GM23338 (cell line): ENCODE measurements around the gene TBCD. TPM values are rescaled to one million over a fixed set of nuclear protein-coding genes. Genes with fewer than 3 reads are reported as not detected.
A peak's percentile ranks its signal among the peaks of the same experiment; 100 is the strongest.

Experiments used
- ATAC-seq: fragments of 200-7000 bp; cut with Tn5 transposase; 3 replicates; pipeline ENCODE4 v1.9.1; 2020
- DNase-seq: peaks from one replicate; pipeline ENCODE4 v3.0.0-alpha.2; 2015; ENCODE audit warnings: low spot score
- H2AFZ ChIP-seq: fragments of 200-600 bp; sonication (generic); 2 replicates; pipeline ENCODE4 v1.8.0; 2016; ENCODE audit warnings: antibody characterized with exemption, mild to moderate bottlenecking, moderate library complexity
- H3F3A ChIP-seq: fragments of 200-600 bp; sonication (generic); replicated peaks from 2 replicates; pipeline ENCODE4 v1.8.0; 2017; ENCODE audit warnings: antibody characterized with exemption, mixed run types, low read depth
- H3K27ac ChIP-seq: fragments of 200-600 bp; sonication (generic); 2 replicates; pipeline ENCODE4 v1.6.1; 2016; ENCODE audit warnings: low read depth
- H3K27me3 ChIP-seq: fragments of 200-600 bp; sonication (generic); 2 replicates; pipeline ENCODE4 v1.8.0; 2016; ENCODE audit warnings: mild to moderate bottlenecking, mixed run types, moderate library complexity; ENCODE audit not compliant: insufficient read depth
- H3K36me3 ChIP-seq: fragments of 200-600 bp; sonication (generic); 2 replicates; pipeline ENCODE4 v1.8.0; 2016; ENCODE audit warnings: mild to moderate bottlenecking; ENCODE audit not compliant: insufficient read depth
- H3K4me1 ChIP-seq: fragments of 200-600 bp; sonication (generic); 2 replicates; pipeline ENCODE4 v1.8.0; 2016; ENCODE audit warnings: mild to moderate bottlenecking, moderate library complexity; ENCODE audit not compliant: insufficient read depth
- H3K4me2 ChIP-seq: fragments of 200-600 bp; sonication (generic); 2 replicates; pipeline ENCODE4 v1.7.1; 2017; ENCODE audit warnings: mixed run types
- H3K4me3 ChIP-seq: fragments of 200-600 bp; sonication (generic); 2 replicates; pipeline ENCODE4 v1.6.1; 2016; ENCODE audit warnings: mixed run types
- H3K79me2 ChIP-seq: fragments of 200-600 bp; sonication (generic); replicated peaks from 2 replicates; pipeline ENCODE4 v1.8.0; 2017; ENCODE audit warnings: mild to moderate bottlenecking; ENCODE audit not compliant: insufficient read depth
- H3K9me2 ChIP-seq: fragments of 200-600 bp; sonication (generic); 2 replicates; pipeline ENCODE4 v1.8.0; 2017; ENCODE audit not compliant: insufficient read depth
- H4K20me1 ChIP-seq: fragments of 200-600 bp; sonication (generic); replicated peaks from 2 replicates; pipeline ENCODE4 v1.8.0; 2017; ENCODE audit warnings: mild to moderate bottlenecking; ENCODE audit not compliant: insufficient read depth
- H3K27ac Mint-ChIP-seq: 2 replicates; pipeline ENCODE4 v1.8.0; 2020; ENCODE audit warnings: inconsistent platforms, mild to moderate bottlenecking, moderate library complexity, mixed read lengths
- H3K27me3 Mint-ChIP-seq: 3 replicates; pipeline ENCODE4 v1.8.0; 2022; ENCODE audit warnings: low read depth, mild to moderate bottlenecking, moderate library complexity, mixed read lengths, inconsistent platforms; ENCODE audit not compliant: insufficient read depth, poor library complexity
- H3K36me3 Mint-ChIP-seq: 3 replicates; pipeline ENCODE4 v1.8.0; 2021; ENCODE audit warnings: low read depth, mild to moderate bottlenecking, inconsistent platforms, moderate library complexity, mixed read lengths
- H3K4me1 Mint-ChIP-seq: 3 replicates; pipeline ENCODE4 v1.8.0; 2020; ENCODE audit warnings: mild to moderate bottlenecking, inconsistent platforms, mixed read lengths
- H3K4me3 Mint-ChIP-seq: 3 replicates; pipeline ENCODE4 v1.8.0; 2021; ENCODE audit warnings: moderate library complexity, mild to moderate bottlenecking, inconsistent platforms, mixed read lengths
- H3K9me3 Mint-ChIP-seq: 3 replicates; pipeline ENCODE4 v1.8.0; 2020; ENCODE audit warnings: moderate library complexity, mild to moderate bottlenecking, inconsistent platforms, mixed read lengths
- CREB1 ChIP-seq: fragments of 250-450 bp; sonication (Bioruptor Pico); IDR thresholded peaks from 2 replicates; pipeline ENCODE4 v1.5.0; 2020; ENCODE audit warnings: low read depth, mild to moderate bottlenecking, moderate library complexity
- EZH2 ChIP-seq: fragments of 200-600 bp; sonication (generic); IDR thresholded peaks from one replicate; pipeline ENCODE4 v1.8.0; 2017; ENCODE audit warnings: antibody characterized with exemption, mild to moderate bottlenecking, low read depth; ENCODE audit not compliant: unreplicated experiment
- EZH2phosphoT487 ChIP-seq: fragments of 200-600 bp; sonication (generic); IDR thresholded peaks from one replicate; pipeline ENCODE4 v1.8.1; 2018; ENCODE audit warnings: antibody characterized with exemption; ENCODE audit not compliant: unreplicated experiment
- JUNB ChIP-seq: IDR thresholded peaks from one replicate; pipeline ENCODE4 v1.6.1; 2016; ENCODE audit warnings: antibody characterized with exemption; ENCODE audit not compliant: unreplicated experiment
- NANOG ChIP-seq: IDR thresholded peaks from 2 replicates; pipeline ENCODE4 v1.6.1; 2016; ENCODE audit warnings: antibody characterized with exemption, borderline replicate concordance
- POLR2AphosphoS5 ChIP-seq: IDR thresholded peaks from 2 replicates; pipeline ENCODE4 v1.6.1; 2016; ENCODE audit warnings: antibody characterized with exemption, low read depth
- REST ChIP-seq: IDR thresholded peaks from one replicate; pipeline ENCODE4 v1.6.1; 2018; ENCODE audit warnings: antibody characterized with exemption; ENCODE audit not compliant: unreplicated experiment
- STAT1 ChIP-seq: IDR thresholded peaks from one replicate; pipeline ENCODE4 v1.6.1; 2016; ENCODE audit warnings: antibody characterized with exemption; ENCODE audit not compliant: unreplicated experiment
- ZNF114 ChIP-seq: fragments of 250-450 bp; sonication (Bioruptor Pico); IDR thresholded peaks from 2 replicates; pipeline ENCODE4 v1.5.0; 2020; ENCODE audit warnings: mild to moderate bottlenecking, moderate library complexity
- ZNF331 ChIP-seq: fragments of 250-450 bp; sonication (Bioruptor Pico); IDR thresholded peaks from 2 replicates; pipeline ENCODE4 v1.5.0; 2020; ENCODE audit warnings: low read depth, mild to moderate bottlenecking, moderate library complexity
- ZNF462 ChIP-seq: fragments of 250-450 bp; sonication (Bioruptor Pico); IDR thresholded peaks from 2 replicates; pipeline ENCODE4 v1.5.0; 2020; ENCODE audit warnings: mild to moderate bottlenecking, moderate library complexity
- polyA plus RNA-seq: library from polyadenylated mRNA; unstranded; fragments of >200 nt; fragmentation: Nextera tagmentation; extraction: Ambion mirVana; gene quantifications from 2 replicates; pipeline ENCODE4 v1.2.1, GENCODE V29; 2016
- total RNA-seq: library from RNA; depleted of rRNA; stranded (reverse); fragments of >200 nt; shearing (Covaris generic); gene quantifications from 2 replicates; pipeline ENCODE4 v1.2.3, GENCODE V29; 2014
- TF ChIP-seq, protein P1 (sequence below), 2 experiments: fragments of 200-600 bp in 1 of 2; sonication (generic) in 1 of 2; conservative IDR thresholded peaks; 2 replicates each; pipeline versions ENCODE4 v1.5.1 to v1.6.1; 2016 to 2017; ENCODE audit warnings: antibody characterized with exemption in 2 of 2, low read depth in 2 of 2, mild to moderate bottlenecking in 2 of 2, moderate library complexity in 1 of 2
- TF ChIP-seq, protein P2 (sequence below): IDR thresholded peaks from 2 replicates; pipeline ENCODE4 v1.6.1; 2016; ENCODE audit warnings: antibody characterized with exemption

The TBCD gene
- total and polyA plus RNA-seq, 2 experiments from 2014 or later, result 75.0 to 116 TPM

- Histone ChIP-seq H3K27me3 (no peaks in the 10 kb centered on the region), H3K79me2 (no peaks in the 10 kb centered on the region; the same call in 1 of the 2 replicates), H3K4me2 (no peak overlapping the region), H2AFZ (no peak overlapping the region), H3K27ac (0 out of 2 replicates have a peak overlapping the region, but pooled peaks have one; percentile 50), H3K4me3 (no peak overlapping the region), H3K36me3 (peaks cover 4% of the 10 kb centered on the region; the same call in 1 of the 2 replicates), H3K9me2 (no peaks in the 10 kb centered on the region), H3K4me1 (no peaks in the 10 kb centered on the region), H4K20me1 (peaks cover 3% of the 10 kb centered on the region; the same call in 1 of the 2 replicates), H3F3A (no peaks in the 10 kb centered on the region)
- ATAC-seq, result no peak
- H3K9me3 Mint-ChIP-seq, result no peaks in the 10 kb centered on the region
- TF ChIP-seq EZH2phosphoT487 (no peak), JUNB (no peak), STAT1 (no peak), POLR2AphosphoS5 (no peak), ZNF462 (CRISPR knock-in tag) (no peak), ZNF331 (no peak), NANOG (no peak), ZNF114 (CRISPR knock-in tag) (no peak), CREB1 (no peak), EZH2 (no peak), REST (no peak)
- TF ChIP-seq, protein P1, sequence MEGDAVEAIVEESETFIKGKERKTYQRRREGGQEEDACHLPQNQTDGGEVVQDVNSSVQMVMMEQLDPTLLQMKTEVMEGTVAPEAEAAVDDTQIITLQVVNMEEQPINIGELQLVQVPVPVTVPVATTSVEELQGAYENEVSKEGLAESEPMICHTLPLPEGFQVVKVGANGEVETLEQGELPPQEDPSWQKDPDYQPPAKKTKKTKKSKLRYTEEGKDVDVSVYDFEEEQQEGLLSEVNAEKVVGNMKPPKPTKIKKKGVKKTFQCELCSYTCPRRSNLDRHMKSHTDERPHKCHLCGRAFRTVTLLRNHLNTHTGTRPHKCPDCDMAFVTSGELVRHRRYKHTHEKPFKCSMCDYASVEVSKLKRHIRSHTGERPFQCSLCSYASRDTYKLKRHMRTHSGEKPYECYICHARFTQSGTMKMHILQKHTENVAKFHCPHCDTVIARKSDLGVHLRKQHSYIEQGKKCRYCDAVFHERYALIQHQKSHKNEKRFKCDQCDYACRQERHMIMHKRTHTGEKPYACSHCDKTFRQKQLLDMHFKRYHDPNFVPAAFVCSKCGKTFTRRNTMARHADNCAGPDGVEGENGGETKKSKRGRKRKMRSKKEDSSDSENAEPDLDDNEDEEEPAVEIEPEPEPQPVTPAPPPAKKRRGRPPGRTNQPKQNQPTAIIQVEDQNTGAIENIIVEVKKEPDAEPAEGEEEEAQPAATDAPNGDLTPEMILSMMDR (conservative IDR thresholded peaks at IDR 0.05; ENCODE audit: low read depth in 2 of 2), result no peak
- TF ChIP-seq, protein P2, sequence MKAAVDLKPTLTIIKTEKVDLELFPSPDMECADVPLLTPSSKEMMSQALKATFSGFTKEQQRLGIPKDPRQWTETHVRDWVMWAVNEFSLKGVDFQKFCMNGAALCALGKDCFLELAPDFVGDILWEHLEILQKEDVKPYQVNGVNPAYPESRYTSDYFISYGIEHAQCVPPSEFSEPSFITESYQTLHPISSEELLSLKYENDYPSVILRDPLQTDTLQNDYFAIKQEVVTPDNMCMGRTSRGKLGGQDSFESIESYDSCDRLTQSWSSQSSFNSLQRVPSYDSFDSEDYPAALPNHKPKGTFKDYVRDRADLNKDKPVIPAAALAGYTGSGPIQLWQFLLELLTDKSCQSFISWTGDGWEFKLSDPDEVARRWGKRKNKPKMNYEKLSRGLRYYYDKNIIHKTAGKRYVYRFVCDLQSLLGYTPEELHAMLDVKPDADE, result no peak
- H3K27me3 Mint-ChIP-seq, result peaks cover 3% of the 10 kb centered on the region
- peaks cover 78% of the 10 kb centered on the region for H3K36me3 Mint-ChIP-seq
- no peak overlapping the region for H3K27ac Mint-ChIP-seq
- H3K4me1 Mint-ChIP-seq, result no peaks in the 10 kb centered on the region
- no peak overlapping the region for H3K4me3 Mint-ChIP-seq
- DNase-seq, result no peak
Measured at GRCh38 chr17:82930924-82931698, 179.2 kb downstream of the TBCD start.
